Measurements from ENCODE around the gene LPCAT3.
A peak's percentile ranks its signal among the peaks of the same experiment; 100 is the strongest.

DNA sequence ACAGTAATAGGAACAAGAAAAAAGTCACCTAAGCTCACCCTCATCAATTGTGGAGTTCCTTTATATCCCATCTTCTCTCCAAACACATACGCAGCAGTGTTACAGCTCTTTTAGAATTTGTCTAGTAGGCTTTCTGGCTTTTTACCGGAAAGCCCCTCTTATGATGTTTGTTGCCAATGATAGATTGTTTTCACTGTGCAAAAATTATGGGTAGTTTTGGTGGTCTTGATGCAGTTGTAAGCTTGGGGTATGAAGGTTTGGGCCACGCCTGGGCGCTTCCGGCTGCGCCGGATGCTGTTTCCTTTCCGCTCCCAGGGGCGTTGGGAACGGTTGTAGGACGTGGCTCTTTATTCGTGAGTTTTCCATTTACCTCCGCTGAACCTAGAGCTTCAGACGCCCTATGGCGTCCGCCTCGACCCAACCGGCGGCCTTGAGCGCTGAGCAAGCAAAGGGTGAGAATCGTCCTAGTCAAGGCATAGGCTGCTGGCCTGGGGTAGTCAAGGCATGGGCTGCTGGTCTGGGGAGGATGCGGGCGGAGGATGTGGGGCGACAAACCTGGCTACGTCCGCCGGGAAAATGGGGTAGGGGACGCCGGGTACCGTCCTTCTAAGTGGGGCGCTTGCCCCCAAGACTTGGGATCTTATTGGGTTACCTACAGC, 74.4 kb downstream of the LPCAT3 start, which contains the start of the genes C12orf57 and RNU7-1:
- TF ChIP-seq HDGF (IDR thresholded peaks at IDR 0.05; ENCODE audit: borderline replicate concordance) (no peak), SP1 (IDR thresholded peaks at IDR 0.05) (no peak), ARNT (IDR thresholded peaks at IDR 0.05) (peak; percentile 84), CTBP1 (IDR thresholded peaks at IDR 0.05; ENCODE audit: borderline replicate concordance) (peak; percentile 71), BHLHE40 (IDR thresholded peaks at IDR 0.05; ENCODE audit: borderline replicate concordance) (peak; percentile 74), NFRKB (IDR thresholded peaks at IDR 0.05) (peak; percentile 95), L3MBTL2 (conservative IDR thresholded peaks at IDR 0.05) (no peak; the same call in 1 of the 2 replicates)
